GM12878 (cell line): ENCODE data around the gene DNAJC17. TPM values are rescaled to one million over a fixed set of nuclear protein-coding genes. Genes with fewer than 3 reads are reported as not detected.

ENCODE experiments used
- ATAC-seq: fragments of 200-7000 bp; cut with Tn5 transposase; 3 replicates; pipeline ENCODE4 v1.9.1; 2020; ENCODE audit warnings: mild to moderate bottlenecking, moderate library complexity
- BruUV-seq: library from RNA; stranded (reverse); fragments of 400-500 nt; replicated peaks from 2 replicates; lab custom pipeline; 2021; lab: Mats Ljungman, UMichigan
- CTCF ChIA-PET: fragments of 300-600 bp; sonication (Branson Sonifier 250); formaldehyde crosslinking; extraction: SDS; loops from one replicate; lab custom pipeline; 2021; ENCODE audit warnings: inconsistent platforms; lab: Yijun Ruan, JAX
- POLR2A ChIA-PET: fragments of 350-600 bp; formaldehyde crosslinking; extraction: SDS; loops from one replicate; lab custom pipeline; 2021; ENCODE audit warnings: inconsistent platforms; lab: Charles Lee
- RAD21 ChIA-PET: fragments of 300-600 bp; sonication (Branson Sonifier 250); formaldehyde crosslinking; loops from one replicate; lab custom pipeline; 2023; ENCODE audit warnings: antibody characterized with exemption; ENCODE audit not compliant: unreplicated experiment; lab: Charles Lee
- SMC1A ChIA-PET: fragments of 300-600 bp; sonication (Branson Sonifier 250); formaldehyde crosslinking; loops from one replicate; lab custom pipeline; 2023; ENCODE audit not compliant: unreplicated experiment, uncharacterized antibody; lab: Charles Lee
- DNase-seq: peaks from one replicate; pipeline ENCODE4 v3.0.0-alpha.2; 2011; ENCODE audit warnings: low read depth, low spot score
- FAIRE-seq: peaks from 3 replicates; lab custom pipeline; 2011; peaks lifted over from hg19 to GRCh38; lab: Jason Lieb, UNC
- H2AFZ ChIP-seq: 2 replicates; pipeline ENCODE4 v1.6.0; 2011; ENCODE audit warnings: low read depth, low read length, control low read depth; ENCODE audit not compliant: control insufficient read depth
- H3K27ac ChIP-seq: 2 replicates; pipeline ENCODE4 v1.5.1; 2011; ENCODE audit warnings: control low read depth; ENCODE audit not compliant: control insufficient read depth, insufficient read depth
- H3K27me3 ChIP-seq, 2 experiments: replicated peaks in 1 of 2; 2 replicates each; pipeline versions ENCODE4 v1.6.0 to v1.6.1; 2011; ENCODE audit warnings: low read length in 1 of 2; ENCODE audit not compliant: control insufficient read depth in 2 of 2, insufficient read depth in 2 of 2
- H3K36me3 ChIP-seq, 2 experiments: 2 replicates each; pipeline ENCODE4 v1.5.1; 2011; ENCODE audit warnings: low read length in 1 of 2; ENCODE audit not compliant: control insufficient read depth in 2 of 2, insufficient read depth in 2 of 2
- H3K4me1 ChIP-seq: 2 replicates; pipeline ENCODE4 v1.6.1; 2011; ENCODE audit warnings: mild to moderate bottlenecking, low read length, moderate library complexity, mixed read lengths; ENCODE audit not compliant: control insufficient read depth, insufficient read depth
- H3K4me2 ChIP-seq: 2 replicates; pipeline ENCODE4 v1.6.0; 2011; ENCODE audit warnings: control low read depth; ENCODE audit not compliant: control insufficient read depth, insufficient read depth
- H3K4me3 ChIP-seq: fragments of 200-600 bp; sonication (generic); 2 replicates; pipeline ENCODE4 v1.5.1; 2016
- H3K79me2 ChIP-seq: 2 replicates; pipeline ENCODE4 v1.6.0; 2011; ENCODE audit warnings: low read length; ENCODE audit not compliant: control insufficient read depth, insufficient read depth
- H3K9ac ChIP-seq: 2 replicates; pipeline ENCODE4 v1.8.0; 2011; ENCODE audit warnings: low read length, control low read depth, mixed read lengths; ENCODE audit not compliant: control insufficient read depth, insufficient read depth
- H3K9me3 ChIP-seq: replicated peaks from 3 replicates; pipeline ENCODE4 v1.5.1; 2011; ENCODE audit warnings: mild to moderate bottlenecking, low read length; ENCODE audit not compliant: control insufficient read depth, insufficient read depth
- H4K20me1 ChIP-seq: 2 replicates; pipeline ENCODE4 v1.6.0; 2011; ENCODE audit not compliant: control insufficient read depth, insufficient read depth
- RUNX3 ChIP-seq: IDR thresholded peaks from 2 replicates; pipeline ENCODE4 v1.6.1; 2012; ENCODE audit warnings: low read length, inconsistent platforms
- SPI1 ChIP-seq: IDR thresholded peaks from 2 replicates; pipeline ENCODE4 v1.6.1; 2011; ENCODE audit warnings: low read depth, mild to moderate bottlenecking, low read length, moderate library complexity, borderline replicate concordance; ENCODE audit not compliant: insufficient read depth
- WGBS: methylation state at CpG from one replicate; pipeline ENCODE4 v1.1.6; 2016; ENCODE audit warnings: low lambda C conversion rate; ENCODE audit not compliant: insufficient replicate concordance, insufficient coverage; ENCODE audit errors: missing lambda C conversion rate; 5-methylcytosine and 5-hydroxymethylcytosine counted together
- in situ Hi-C: fragments of 300-500 bp; cut with MboI; formaldehyde crosslinking; loops from 9 replicates; pipeline ENCODE4 v1.14.3; 2018; ENCODE audit warnings: mixed read lengths
- intact Hi-C: fragments of 100-400 bp; cut with micrococcal nuclease; formaldehyde crosslinking; loops from one replicate; pipeline ENCODE4 v1.14.2; 2022; ENCODE audit not compliant: unreplicated experiment
- polyA plus RNA-seq, 11 experiments: library from polyadenylated mRNA; depleted of rRNA in 4 of 11; unstranded in 6 of 11; stranded (reverse) in 5 of 11; fragments of >200 nt; fragmentation: Nextera tagmentation in 4 of 11; fragmentation: Illumina TruSeq in 1 of 11; extraction: Ambion mirVana in 4 of 11; extraction: Trizol in 1 of 11; gene quantifications; 1 replicate in 1 of 11; 2 replicates in 10 of 11; pipeline versions ENCODE4 v1.2.1 to v1.2.3, GENCODE V29; 2011 to 2016; ENCODE audit warnings: inconsistent platforms in 2 of 11, missing spikeins in 2 of 11, low read depth in 1 of 11
- total RNA-seq, 4 experiments: library from RNA; depleted of rRNA in 3 of 4; stranded (reverse); fragments of >200 nt in 3 of 4; fragmentation: Illumina TruSeq in 1 of 4; extraction: Trizol in 1 of 4; gene quantifications; 2 replicates each; pipeline versions ENCODE4 v1.2.1 to v1.2.3, GENCODE V29; 2013 to 2021
- TF ChIP-seq, protein P1 (sequence below): fragments of 450-650 bp; IDR thresholded peaks from 2 replicates; pipeline ENCODE4 v1.6.1; 2016; ENCODE audit warnings: mild to moderate bottlenecking

DNAJC17 gene
- total and polyA plus RNA-seq, 10 of the 15 experiments (the other 5 are each of a cell fraction or from before 2014, with no cell fraction given), result 6.1 to 62.8 (median 45.4) TPM

DNA sequence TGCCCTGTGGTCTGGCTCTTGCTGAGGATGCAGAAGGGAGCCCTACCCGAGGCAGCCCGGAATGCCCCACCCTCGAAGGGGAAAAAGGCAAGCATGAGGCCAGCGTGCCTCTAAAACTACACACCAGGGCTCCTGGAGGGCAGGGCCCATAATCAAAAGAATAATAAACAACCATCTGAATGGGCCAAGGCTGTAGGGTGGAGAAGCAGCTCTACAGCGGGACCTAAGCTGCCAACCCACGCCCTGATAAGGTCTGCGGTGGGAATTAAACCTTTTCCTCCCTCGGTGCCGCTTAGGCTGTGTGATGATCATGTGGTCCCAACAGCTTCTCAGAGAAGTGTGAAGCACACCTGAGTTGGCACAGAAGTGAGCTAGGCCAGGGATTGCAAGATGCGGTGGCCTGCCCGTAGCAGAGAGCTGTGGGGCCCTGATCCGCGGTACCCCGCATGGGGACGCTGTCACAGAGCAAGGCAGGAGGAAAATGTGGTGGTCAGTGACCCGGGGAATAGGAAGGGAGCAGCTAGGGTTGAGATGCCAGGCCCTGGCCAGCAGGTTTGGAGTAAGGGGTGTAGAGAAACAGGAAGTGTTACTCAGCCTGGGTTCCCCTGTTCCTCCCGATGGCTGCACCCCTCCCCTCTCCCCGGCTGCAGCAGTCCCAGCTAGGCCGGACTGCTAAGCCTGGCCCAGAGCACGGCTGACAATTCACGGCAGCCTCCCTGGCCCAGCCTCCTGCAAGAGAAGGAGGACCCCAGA lies 38.6 kb downstream of the DNAJC17 start:
- Histone ChIP-seq H3K36me3 (peaks cover 0 to 3% of the 10 kb centered on the region in 2 experiments; a peak in 2 of 4 replicates), H3K9me3 (no peaks in the 10 kb centered on the region), H3K4me3 (no peak overlapping the region), H2AFZ (no peak overlapping the region), H3K9ac (peak overlapping the region; percentile 41), H3K4me2 (peak overlapping the region; percentile 52), H4K20me1 (no peaks in the 10 kb centered on the region), H3K4me1 (peaks cover 32% of the 10 kb centered on the region), H3K79me2 (no peaks in the 10 kb centered on the region), H3K27me3 (no peaks in the 10 kb centered on the region), H3K27ac (peak overlapping the region; percentile 65)
- TF ChIP-seq RUNX3, result peak; percentile 18; the same call in 1 of the 2 replicates
- peak; percentile 56 for TF ChIP-seq SPI1
- TF ChIP-seq, protein P1, sequence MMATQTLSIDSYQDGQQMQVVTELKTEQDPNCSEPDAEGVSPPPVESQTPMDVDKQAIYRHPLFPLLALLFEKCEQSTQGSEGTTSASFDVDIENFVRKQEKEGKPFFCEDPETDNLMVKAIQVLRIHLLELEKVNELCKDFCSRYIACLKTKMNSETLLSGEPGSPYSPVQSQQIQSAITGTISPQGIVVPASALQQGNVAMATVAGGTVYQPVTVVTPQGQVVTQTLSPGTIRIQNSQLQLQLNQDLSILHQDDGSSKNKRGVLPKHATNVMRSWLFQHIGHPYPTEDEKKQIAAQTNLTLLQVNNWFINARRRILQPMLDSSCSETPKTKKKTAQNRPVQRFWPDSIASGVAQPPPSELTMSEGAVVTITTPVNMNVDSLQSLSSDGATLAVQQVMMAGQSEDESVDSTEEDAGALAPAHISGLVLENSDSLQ, result no peak
- no TSS peak for BruUV-seq
- DNase-seq, result no peak
- ChIA-PET POLR2A (interaction anchor here (0.6 to 2.7 kb wide), 3 partner anchors 12 to 75 kb away, joined by 4 to 9 read pairs (median 8); partner anchors contain the start of gene RAD51), RAD21 (interaction anchor here (0.7 to 3.3 kb wide), 4 partner anchors 13 to 126 kb away, joined by 3 to 11 read pairs (median 4); partner anchors contain the start of gene VPS18), SMC1A (interaction anchor here (0.8 to 1.5 kb wide), 4 partner anchors 14 to 91 kb away, joined by 3 to 6 read pairs (median 4); partner anchors contain the start of gene RAD51), CTCF (interaction anchor here (0.7 to 3.1 kb wide), 7 partner anchors 14 to 249 kb away, joined by 3 to 17 read pairs (median 4); no protein-coding TSS in a partner anchor)
- no peak for ATAC-seq
- in situ Hi-C loops, result no loop called here
- no peak for FAIRE-seq
- intact Hi-C loops, result no loop called here
- WGBS, result 62% methylated on average over 21 of the region's 21 CpGs
